Measurements from ENCODE around the gene RTP1.
A peak's percentile ranks its signal among the peaks of the same experiment; 100 is the strongest.
"Not testable (repeated sequence)": the region's sequence is repeated elsewhere in the genome, so short reads cannot be mapped to it uniquely, and the experiment has no call there.

Gene RTP1

DNA sequence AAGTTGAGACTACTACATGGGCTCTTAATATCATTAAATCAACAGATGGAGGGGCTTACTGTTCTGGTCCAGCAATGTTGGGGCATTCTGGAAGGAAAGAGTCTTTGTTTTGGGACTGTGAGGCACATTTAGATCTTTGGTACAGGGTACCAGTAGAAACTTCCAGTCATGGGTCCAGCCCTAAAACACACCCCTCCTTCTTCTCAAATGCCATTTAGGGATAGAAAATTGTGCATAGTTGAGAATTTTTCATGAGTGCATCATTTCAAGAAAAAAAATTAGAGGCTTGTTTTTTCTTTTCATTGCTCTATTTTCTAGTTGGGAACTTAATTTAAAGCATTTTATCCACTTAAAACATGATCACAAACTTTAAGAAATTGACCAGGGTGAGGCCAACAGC, 4.1 kb upstream of the RTP1 start:
- DNase-seq (ENCODE audit: low read depth) = no peak

DNA sequence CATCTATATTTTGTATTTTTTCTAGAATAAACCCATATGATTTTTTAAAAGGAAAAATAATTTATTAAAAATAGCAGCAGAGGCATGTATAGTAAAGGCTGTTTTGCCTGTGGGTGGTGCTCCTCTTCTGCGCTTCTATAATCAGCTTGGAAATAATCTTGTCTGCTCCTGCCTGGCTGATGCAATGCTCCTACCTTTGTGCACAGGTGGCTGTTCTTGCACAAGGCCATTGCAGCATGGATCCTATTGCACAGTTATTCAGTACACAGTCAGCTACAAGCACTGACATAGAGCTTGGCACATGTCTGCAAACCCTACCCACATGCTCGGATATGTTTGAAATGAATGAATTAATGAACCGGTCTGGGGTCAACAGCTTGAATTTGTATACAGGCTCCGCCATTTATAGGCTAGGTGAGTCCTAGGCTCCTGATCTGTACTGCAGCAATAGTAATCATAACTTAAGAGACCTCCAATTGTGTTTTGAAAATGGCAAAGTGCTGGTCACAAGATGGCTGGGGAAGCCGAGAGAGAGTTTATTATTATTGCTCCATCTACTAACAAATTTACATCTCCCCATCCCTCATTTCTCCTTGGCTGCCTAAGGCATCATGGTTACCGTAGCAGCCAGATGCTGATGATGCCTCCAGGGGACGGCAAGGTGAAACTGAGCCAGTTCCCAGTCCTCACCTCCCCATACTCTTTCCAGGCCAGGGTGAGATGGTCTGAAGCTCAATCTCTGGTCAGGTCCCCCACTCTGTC, 532 bp upstream of the RTP1 start:
- DNase-seq (ENCODE audit: low read depth) = no peak
- H3K4me3 ChIP-seq (ENCODE audit: low read depth, low read length) = no peak overlapping the region

More for the DNA sequence above, 4.1 kb upstream of the RTP1 start:
- H3K4me3 ChIP-seq (ENCODE audit: low read depth, low read length) = no peak overlapping the region

DNA sequence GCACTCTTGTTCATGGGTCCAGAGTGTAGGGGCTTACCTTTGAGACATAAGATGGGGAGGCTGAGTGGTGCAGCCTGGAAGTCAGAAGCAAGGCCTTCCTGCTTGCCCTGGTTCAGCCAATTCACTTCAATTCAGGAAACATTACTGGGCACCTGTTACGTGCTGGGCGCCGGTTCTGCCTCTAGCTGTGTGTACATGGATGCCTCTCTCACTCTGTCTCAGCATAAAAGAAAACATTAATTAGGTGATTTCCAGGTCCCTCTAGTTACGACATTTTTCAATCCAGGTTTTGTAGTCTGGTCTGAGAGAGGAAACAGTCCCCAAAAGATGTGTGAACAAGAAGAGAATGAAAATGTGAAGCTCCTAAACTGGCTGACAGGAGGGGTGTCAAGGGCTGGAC, 1.2 kb downstream of the RTP1 start:
- no peak overlapping the region for H3K4me3 ChIP-seq (ENCODE audit: low read depth, low read length)
- DNase-seq (ENCODE audit: low read depth) = no peak

DNA sequence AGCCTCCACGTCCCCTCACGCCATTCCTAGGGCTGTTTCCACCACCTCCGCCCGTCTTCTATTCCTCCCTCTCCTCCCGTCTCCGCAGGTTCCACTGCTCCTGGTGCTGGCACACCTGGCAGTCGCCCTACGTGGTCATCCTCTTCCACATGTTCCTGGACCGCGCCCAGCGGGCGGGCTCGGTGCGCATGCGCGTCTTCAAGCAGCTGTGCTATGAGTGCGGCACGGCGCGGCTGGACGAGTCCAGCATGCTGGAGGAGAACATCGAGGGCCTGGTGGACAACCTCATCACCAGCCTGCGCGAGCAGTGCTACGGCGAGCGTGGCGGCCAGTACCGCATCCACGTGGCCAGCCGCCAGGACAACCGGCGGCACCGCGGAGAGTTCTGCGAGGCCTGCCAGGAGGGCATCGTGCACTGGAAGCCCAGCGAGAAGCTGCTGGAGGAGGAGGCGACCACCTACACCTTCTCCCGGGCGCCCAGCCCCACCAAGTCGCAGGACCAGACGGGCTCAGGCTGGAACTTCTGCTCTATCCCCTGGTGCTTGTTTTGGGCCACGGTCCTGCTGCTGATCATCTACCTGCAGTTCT, 2.3 kb downstream of the RTP1 start:
- not testable (repeated sequence) for H3K4me3 ChIP-seq (ENCODE audit: low read depth, low read length); DNase-seq (ENCODE audit: low read depth)

DNA sequence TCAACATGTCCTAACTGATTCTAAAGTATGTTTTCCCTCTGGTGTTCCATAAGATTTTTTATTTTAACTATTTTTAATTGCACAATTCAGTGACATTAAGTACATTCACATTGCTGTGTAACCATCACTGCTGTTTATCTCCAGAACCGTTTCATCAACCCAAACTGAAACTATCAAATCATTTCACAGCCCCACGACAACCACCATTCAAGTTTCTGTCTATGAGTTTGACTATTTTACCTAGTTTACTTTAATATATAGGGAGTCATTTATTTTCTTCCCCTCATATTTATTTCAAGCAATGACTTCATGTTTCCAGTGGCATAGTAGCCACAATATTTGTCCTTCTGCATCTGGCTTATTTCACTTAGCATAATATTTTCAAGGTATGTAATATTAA, 8.4 kb downstream of the RTP1 start:
- no peak for DNase-seq (ENCODE audit: low read depth)
- no peak overlapping the region for H3K4me3 ChIP-seq (ENCODE audit: low read depth, low read length)

DNA sequence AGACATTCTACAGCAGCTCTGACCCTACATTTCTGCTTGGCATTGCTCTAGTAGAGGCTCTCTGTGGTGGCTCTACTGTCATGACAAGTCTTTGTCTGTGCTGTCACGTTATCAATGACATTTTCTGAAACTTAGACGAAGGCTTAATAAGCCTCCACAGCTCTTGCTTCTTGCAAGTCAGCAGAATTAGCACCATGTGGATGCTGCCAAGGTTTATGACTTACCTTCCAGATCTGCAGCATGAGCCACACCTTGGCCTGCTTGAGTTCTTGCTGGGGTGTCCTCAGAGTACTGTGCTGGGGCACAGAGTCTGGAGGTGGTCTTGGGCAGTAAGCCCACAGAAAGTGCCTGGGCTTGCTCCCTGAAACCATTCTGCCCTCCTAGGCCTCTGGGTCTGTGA, 9.8 kb downstream of the RTP1 start:
- DNase-seq (ENCODE audit: low read depth) = no peak
- no peak overlapping the region for H3K4me3 ChIP-seq (ENCODE audit: low read depth, low read length)

DNA sequence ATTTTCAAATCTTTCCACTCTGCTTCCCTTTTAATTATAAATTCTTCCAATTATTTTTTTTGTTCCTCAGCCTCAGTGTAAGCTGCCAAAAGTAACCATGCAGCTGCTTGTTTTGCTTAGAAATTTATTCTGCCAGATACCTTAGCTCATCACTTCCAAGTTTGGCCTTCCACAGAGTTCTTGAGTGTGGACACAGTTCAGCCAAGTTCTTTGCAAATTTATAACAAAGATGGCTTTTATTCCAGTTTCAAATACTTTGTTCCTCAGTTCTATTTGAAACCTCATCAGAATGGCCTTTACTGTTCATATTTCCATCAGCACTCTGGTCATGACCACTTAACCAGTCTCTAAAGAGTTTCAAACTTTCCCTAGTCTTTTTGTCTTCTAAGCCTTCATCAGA, 10.3 kb downstream of the RTP1 start:
- no peak for DNase-seq (ENCODE audit: low read depth)
- H3K4me3 ChIP-seq (ENCODE audit: low read depth, low read length) = no peak overlapping the region

DNA sequence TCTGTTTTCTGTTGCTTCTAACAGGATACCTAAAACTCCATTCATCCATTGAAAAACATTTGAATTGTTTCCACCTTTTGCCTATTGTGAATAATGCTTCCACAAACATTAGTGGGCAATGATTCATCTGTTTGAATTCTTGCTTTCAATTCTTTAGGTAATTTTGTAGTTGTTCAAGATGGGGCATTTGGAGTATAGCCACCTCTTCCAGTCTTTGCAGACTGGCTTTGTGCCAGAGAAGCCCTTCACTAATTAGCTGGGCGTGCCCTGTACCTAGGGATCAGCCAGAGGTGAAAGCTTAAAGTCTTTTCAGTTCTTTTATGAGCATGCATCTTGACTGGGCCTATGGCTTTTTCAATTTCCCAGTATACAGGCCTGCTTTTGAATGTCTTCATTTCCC, 10.9 kb downstream of the RTP1 start:
- H3K4me3 ChIP-seq (ENCODE audit: low read depth, low read length) = no peak overlapping the region
- no peak for DNase-seq (ENCODE audit: low read depth)

DNA sequence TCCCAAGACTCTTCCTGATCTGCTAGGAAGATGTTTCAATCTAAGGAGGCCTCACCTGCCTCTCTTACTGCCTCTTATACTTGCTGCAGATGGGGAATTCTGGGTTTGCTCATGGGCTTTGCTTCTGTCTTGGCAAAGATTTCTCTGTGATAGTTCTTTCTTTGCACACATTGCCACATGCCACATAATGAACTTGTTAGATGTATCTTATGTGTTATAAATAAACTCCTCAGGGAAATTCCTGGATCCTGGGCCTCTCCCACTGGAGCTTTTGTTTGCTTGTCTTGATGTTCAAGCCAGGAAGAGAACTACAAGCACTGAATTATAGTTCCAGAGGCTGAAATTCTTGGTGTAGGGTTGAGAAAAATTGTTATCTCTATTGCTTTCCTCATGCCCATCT, 12.2 kb downstream of the RTP1 start:
- no peak overlapping the region for H3K4me3 ChIP-seq (ENCODE audit: low read depth, low read length)
- DNase-seq (ENCODE audit: low read depth) = no peak

DNA sequence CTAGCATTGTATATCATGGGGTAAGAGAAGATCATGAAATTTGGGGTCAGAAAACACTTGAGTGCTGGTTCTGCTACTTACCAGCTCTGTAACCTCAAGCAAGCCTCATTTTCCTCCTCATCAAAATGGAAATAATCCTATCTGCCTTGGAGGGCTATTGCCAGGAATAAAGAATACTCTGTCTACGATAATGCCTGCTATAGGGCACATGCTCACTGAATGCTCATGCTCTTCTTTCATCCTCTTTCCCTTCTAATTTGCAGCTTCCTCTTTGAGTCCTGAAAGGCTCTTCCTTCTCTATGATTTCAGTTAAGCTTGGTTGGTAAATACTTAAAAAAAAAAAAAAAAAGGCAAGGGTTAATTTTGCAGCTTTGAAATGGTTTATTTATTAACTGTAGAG, 12.8 kb downstream of the RTP1 start:
- H3K4me3 ChIP-seq (ENCODE audit: low read depth, low read length) = no peak overlapping the region

DNA sequence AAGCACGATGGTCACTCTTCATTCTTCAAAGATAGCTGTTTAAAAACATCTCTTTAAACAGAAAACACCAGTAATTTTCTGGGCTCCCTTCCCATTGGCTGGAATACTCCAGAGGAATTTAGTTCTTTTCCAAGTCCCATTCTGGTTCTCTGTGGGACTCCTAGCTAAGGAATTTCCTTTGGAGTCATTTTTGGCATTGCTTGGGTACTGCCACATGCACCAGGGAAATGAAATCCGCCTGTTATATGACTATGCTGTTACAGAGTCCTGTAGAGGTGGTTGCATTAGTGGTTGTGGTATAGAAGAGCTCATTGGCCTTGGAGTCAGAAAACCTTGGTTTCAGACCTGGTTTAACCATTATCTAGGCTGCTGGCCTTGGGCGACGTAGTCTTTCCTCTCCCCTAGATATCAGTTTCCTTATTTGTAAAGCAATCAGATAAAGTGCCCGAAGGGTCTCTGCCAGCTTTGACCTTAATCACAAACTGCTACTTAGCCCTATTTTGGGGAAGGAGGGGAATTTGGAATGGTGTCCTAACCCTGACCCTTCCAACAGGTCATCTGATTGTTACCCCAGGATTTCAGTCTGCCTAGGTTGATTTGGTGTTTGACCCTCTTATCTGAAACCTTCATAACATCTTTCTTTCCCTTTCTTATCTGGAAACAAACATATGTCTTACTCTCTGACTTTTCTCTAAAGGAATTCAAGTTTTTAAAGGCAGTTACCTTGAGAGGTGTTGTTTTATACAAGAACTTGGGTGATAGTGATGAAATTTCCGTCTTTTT, 13.4 kb downstream of the RTP1 start:
- DNase-seq (ENCODE audit: low read depth) = no peak

More for the DNA sequence above, 12.8 kb downstream of the RTP1 start:
- no peak for DNase-seq (ENCODE audit: low read depth)

DNA sequence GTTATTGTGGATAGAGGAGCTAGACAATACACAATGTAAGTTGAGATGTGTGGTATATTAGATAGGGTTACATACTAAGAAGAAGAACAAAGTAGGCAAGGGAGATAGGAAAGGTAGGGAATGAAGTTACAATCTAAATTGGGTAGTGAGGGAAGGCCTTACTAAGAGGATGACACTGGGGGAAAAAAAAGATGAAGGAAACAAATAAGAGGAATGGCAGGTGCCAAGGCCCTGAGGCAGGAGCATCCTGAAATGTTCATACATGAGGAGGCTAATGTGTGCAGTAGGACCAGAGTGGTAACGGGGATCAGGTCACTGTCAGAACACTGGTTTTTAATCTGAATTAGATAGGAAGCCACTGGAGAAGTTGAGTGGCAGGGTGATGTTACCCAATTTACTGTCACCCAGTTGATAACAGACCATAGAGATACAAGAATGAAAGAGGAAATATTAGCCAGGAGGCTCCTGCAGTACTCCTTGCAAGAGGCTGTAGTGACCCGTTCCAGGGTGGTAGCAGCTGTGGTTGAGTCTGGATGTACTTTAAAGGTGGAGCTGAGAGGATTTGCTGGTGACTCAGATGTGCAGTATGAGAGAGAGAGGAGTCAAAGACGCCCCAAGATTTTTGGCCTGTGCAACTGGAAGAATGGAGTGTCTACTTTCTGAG, 14.4 kb downstream of the RTP1 start:
- no peak for DNase-seq (ENCODE audit: low read depth)

More for the DNA sequence above, 13.4 kb downstream of the RTP1 start:
- H3K4me3 ChIP-seq (ENCODE audit: low read depth, low read length) = no peak overlapping the region

DNA sequence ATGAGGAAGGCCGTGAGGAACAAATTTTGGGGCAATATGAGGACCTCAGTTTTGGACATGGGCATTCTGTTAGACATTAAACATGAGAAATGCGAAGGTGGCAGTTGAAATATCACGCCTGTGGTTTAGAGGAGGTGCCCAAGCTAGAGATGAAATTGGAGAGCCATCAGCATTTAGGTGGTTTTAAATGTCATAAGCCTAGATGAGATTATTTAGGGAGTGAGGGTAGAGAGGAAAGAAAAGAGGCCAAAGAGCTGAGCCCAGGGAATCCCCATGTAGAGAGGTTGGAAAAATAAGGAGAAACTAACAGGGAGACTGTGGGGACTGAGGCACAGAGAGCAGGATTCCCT, 14.9 kb downstream of the RTP1 start:
- DNase-seq (ENCODE audit: low read depth) = no peak
- no peak overlapping the region for H3K4me3 ChIP-seq (ENCODE audit: low read depth, low read length)

More for the DNA sequence above, 14.4 kb downstream of the RTP1 start:
- H3K4me3 ChIP-seq (ENCODE audit: low read depth, low read length) = no peak overlapping the region

DNA sequence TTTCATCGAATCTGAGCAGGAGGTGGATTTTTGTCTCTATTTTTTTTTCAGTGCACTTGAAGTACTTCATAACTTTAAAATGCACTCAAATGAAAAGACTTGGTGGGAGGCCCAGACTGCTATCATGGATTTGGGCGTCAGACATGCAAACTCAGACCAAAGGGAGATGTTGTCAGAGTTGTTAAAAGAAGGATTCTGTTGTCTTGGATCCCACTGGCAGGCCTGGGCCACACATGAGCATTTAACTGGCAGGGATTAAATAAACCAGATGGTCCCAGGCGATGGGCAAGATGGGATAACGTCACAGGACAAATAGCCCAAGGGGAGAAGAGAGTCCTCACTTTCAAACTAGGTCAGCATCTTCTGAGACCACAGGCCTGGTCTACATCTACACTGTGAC, 15.4 kb downstream of the RTP1 start:
- no peak overlapping the region for H3K4me3 ChIP-seq (ENCODE audit: low read depth, low read length)
- DNase-seq (ENCODE audit: low read depth) = no peak

DNA sequence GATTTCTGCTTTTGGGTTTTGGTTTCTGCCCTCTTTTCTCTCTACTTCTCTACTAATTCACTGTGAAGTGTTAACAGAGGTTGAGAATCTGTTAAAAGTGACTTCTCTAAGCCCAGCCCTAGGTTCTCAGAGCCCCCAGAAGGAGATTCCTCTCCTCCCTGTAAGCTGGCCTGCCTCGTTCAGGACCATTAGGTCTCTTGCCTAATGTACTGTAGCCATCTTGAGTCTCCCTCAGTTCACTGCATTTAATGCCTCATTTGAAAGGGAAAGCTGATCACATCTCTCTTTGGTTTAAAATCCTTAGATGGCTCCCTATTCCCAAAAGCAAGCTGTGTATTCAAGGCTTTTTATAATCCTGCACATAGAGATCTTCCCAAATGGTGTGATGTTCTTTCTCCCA, 16.3 kb downstream of the RTP1 start:
- no peak overlapping the region for H3K4me3 ChIP-seq (ENCODE audit: low read depth, low read length)
- no peak for DNase-seq (ENCODE audit: low read depth)

DNA sequence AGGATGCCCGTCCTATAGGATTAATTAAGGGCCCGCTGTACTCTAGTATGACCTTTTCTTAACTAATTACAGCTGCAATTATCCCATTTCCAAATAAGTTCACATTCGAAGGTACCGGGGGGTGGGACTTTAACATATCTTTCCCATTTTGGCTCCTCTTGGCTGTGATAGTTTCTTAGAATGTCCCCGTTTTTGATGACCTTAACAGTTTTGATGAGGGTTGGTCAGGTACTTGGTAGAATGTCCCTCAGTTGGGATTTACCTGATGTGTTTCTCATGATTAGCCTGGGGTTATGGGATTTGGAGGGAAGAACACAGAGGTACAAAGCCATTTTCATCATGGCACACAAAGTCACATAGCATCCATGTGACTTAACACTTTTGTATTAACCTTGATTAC, 18.2 kb downstream of the RTP1 start:
- no peak for DNase-seq (ENCODE audit: low read depth)
- H3K4me3 ChIP-seq (ENCODE audit: low read depth, low read length) = no peak overlapping the region

DNA sequence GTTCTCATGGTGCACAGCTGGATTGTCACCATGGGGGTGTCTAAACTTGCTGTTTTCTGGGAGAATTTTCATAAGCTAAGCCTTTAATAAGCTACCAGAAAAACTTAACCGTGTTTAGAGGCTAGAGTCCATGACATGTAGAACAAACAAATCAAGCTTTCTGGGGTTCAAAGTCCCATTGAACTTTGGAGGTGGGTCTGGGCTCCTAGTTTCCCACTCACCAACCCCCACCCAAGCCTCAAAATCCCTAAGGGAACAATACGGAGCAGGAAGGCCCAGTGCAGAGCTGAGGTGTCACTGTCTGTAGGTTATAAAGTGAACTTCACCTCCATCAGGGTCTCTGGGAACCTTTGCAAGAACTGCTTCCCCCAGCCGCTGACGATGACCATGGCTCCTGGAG, 25.5 kb downstream of the RTP1 start:
- DNase-seq (ENCODE audit: low read depth) = no peak
- no peak overlapping the region for H3K4me3 ChIP-seq (ENCODE audit: low read depth, low read length)

DNA sequence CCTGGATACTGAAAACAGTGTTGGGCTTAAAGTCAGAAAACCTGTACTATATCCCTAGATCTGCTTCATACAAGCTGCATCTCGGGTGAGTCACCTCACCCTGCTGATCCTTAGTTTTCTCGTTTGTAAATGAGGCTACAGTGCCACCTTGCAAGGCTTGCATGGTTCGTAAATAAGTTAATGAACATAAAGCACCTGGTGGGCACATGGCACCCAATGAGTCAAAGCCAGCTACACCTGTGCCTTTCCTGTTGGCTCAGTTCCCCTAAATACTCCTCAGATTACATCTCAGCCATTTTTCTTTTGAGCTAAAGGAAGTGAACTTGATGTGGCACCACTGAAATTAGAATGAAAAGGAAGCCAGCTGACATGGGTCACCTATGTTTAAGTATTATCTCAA, 26.5 kb downstream of the RTP1 start:
- H3K4me3 ChIP-seq (ENCODE audit: low read depth, low read length) = no peak overlapping the region
- DNase-seq (ENCODE audit: low read depth) = no peak

DNA sequence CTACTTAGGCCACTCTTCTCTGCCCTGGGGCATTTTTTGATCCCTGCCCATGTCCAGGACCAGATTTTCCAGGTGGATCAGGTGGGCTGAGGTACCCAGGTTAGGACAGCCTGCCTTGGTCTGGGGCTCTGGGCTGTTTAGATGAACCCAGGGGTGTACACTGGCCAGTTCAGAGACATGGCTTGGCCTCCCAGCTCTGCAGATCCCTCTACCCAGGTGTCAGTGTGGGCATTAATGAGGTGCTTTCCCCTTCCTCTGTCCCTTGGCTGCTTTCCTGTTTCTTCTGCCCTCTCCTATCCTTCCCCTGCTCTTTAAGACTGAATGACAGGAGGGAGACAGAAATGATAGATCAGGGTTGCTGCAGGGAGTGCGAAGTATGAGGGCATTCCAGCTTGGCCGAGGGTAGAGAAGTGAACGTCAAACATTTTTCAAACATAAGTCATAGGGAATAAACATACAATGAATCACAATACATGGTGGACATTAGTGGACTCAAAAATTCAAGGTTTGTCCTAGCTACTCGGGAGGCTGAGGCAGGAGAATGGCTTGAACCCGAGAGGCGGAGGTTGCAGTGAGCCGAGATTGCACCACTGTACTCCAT, 30.5 kb downstream of the RTP1 start:
- no peak overlapping the region for H3K4me3 ChIP-seq (ENCODE audit: low read depth, low read length)
- peak; percentile 27 for DNase-seq (ENCODE audit: low read depth)

DNA sequence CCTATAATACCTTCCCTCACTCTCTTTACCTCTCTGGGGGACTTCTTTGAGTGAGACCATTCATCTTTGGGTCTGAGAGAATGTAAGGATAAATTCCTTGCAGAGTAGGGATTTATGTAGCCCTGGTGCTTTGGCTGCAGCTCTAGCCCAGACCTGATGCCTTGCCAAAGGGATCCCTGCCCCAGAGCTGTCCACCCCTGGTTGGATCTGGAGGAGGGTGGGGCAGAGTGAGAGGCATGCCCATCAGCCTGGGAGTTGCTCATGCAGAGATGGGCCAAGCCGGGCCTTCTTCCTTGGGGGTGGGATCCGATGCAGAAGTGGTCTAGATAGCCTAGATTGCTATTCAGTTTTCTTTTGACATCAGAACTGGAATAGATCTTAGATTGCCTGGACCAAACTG, 31.5 kb downstream of the RTP1 start:
- H3K4me3 ChIP-seq (ENCODE audit: low read depth, low read length) = no peak overlapping the region
- no peak for DNase-seq (ENCODE audit: low read depth)
